T-helper 2 cell treated with Interferon-gamma antibody and Interleukin-4, amounts not matched to agents 5 μg/mL and 100 μg/mL, for 36 hours (primary cell): ENCODE measurements around the gene HECTD4.
"Not testable (repeated sequence)": the region's sequence is repeated elsewhere in the genome, so short reads cannot be mapped to it uniquely, and the experiment has no call there.

Source experiments
- DNase-seq: peaks from one replicate; pipeline ENCODE4 v3.0.0; 2021; ENCODE audit warnings: low spot score
- H3K27ac Mint-ChIP-seq: one replicate; pipeline ENCODE4 v1.8.0; 2021; ENCODE audit warnings: mild to moderate bottlenecking, mixed read lengths
- H3K27me3 Mint-ChIP-seq: one replicate; pipeline ENCODE4 v1.8.0; 2021; ENCODE audit warnings: low read depth, mixed read lengths
- H3K36me3 Mint-ChIP-seq: one replicate; pipeline ENCODE4 v1.8.0; 2021; ENCODE audit warnings: low read depth, mixed read lengths
- H3K4me1 Mint-ChIP-seq: one replicate; pipeline ENCODE4 v1.8.0; 2021; ENCODE audit warnings: low read depth, mixed read lengths
- H3K4me3 Mint-ChIP-seq: one replicate; pipeline ENCODE4 v1.8.0; 2022; ENCODE audit warnings: mild to moderate bottlenecking, moderate library complexity, mixed read lengths
- H3K9me3 Mint-ChIP-seq: one replicate; pipeline ENCODE4 v1.8.0; 2021; ENCODE audit warnings: mixed read lengths

The HECTD4 gene

GRCh38 chr12:112354399-112354798 lies 27.8 kb downstream of the HECTD4 start:
- H3K36me3 Mint-ChIP-seq, result no peaks in the 10 kb centered on the region
- peaks cover 11% of the 10 kb centered on the region for H3K4me1 Mint-ChIP-seq
- DNase-seq, result no peak
- no peak overlapping the region for H3K27ac Mint-ChIP-seq
- H3K4me3 Mint-ChIP-seq, result no peak overlapping the region
- H3K9me3 Mint-ChIP-seq, result no peaks in the 10 kb centered on the region
- no peaks in the 10 kb centered on the region for H3K27me3 Mint-ChIP-seq

- H3K9me3 Mint-ChIP-seq, result no peaks in the 10 kb centered on the region
- no peak for DNase-seq
- no peaks in the 10 kb centered on the region for H3K36me3 Mint-ChIP-seq
- H3K27ac Mint-ChIP-seq, result no peak overlapping the region
- no peak overlapping the region for H3K4me3 Mint-ChIP-seq
- H3K27me3 Mint-ChIP-seq, result no peaks in the 10 kb centered on the region
- peaks cover 11% of the 10 kb centered on the region for H3K4me1 Mint-ChIP-seq
These were observed 28.8 kb downstream of the HECTD4 start for GRCh38 chr12:112353393-112353792.

- Mint-ChIP-seq H3K27ac (no peak overlapping the region), H3K27me3 (no peaks in the 10 kb centered on the region), H3K9me3 (no peaks in the 10 kb centered on the region), H3K4me1 (peaks cover 11% of the 10 kb centered on the region), H3K4me3 (no peak overlapping the region), H3K36me3 (no peaks in the 10 kb centered on the region)
- DNase-seq, result no peak
These were observed 29.3 kb downstream of the HECTD4 start for GRCh38 chr12:112352921-112353320.

GRCh38 chr12:112350593-112351592 lies 31.3 kb downstream of the HECTD4 start:
- Mint-ChIP-seq H3K9me3 (no peaks in the 10 kb centered on the region), H3K27me3 (no peaks in the 10 kb centered on the region), H3K27ac (no peak overlapping the region), H3K36me3 (no peaks in the 10 kb centered on the region), H3K4me1 (peaks cover 14% of the 10 kb centered on the region), H3K4me3 (no peak overlapping the region)
- no peak for DNase-seq

- Mint-ChIP-seq H3K36me3 (no peaks in the 10 kb centered on the region), H3K27ac (no peak overlapping the region), H3K9me3 (no peaks in the 10 kb centered on the region), H3K27me3 (no peaks in the 10 kb centered on the region), H3K4me1 (peaks cover 18% of the 10 kb centered on the region), H3K4me3 (no peak overlapping the region)
- DNase-seq, result no peak
These were observed 32.8 kb downstream of the HECTD4 start for GRCh38 chr12:112349431-112349830.

GRCh38 chr12:112348926-112349325 lies 33.3 kb downstream of the HECTD4 start:
- peaks cover 20% of the 10 kb centered on the region for H3K4me1 Mint-ChIP-seq
- H3K4me3 Mint-ChIP-seq, H3K27me3 Mint-ChIP-seq, H3K27ac Mint-ChIP-seq, H3K9me3 Mint-ChIP-seq, H3K36me3 Mint-ChIP-seq, DNase-seq: not testable (repeated sequence)

GRCh38 chr12:112347581-112347982 lies 34.6 kb downstream of the HECTD4 start:
- no peak for DNase-seq
- H3K27ac Mint-ChIP-seq, result no peak overlapping the region
- H3K36me3 Mint-ChIP-seq, result no peaks in the 10 kb centered on the region
- H3K27me3 Mint-ChIP-seq, result no peaks in the 10 kb centered on the region
- no peak overlapping the region for H3K4me3 Mint-ChIP-seq
- peaks cover 11% of the 10 kb centered on the region for H3K4me1 Mint-ChIP-seq
- no peaks in the 10 kb centered on the region for H3K9me3 Mint-ChIP-seq

- Mint-ChIP-seq H3K27ac (no peak overlapping the region), H3K9me3 (no peaks in the 10 kb centered on the region), H3K36me3 (no peaks in the 10 kb centered on the region), H3K4me1 (peaks cover 11% of the 10 kb centered on the region), H3K27me3 (no peaks in the 10 kb centered on the region), H3K4me3 (no peak overlapping the region)
- no peak for DNase-seq
These were observed 36.0 kb downstream of the HECTD4 start for GRCh38 chr12:112346194-112346593.

GRCh38 chr12:112344220-112344619 lies 38.0 kb downstream of the HECTD4 start:
- no peak for DNase-seq
- Mint-ChIP-seq H3K36me3 (no peaks in the 10 kb centered on the region), H3K4me1 (peaks cover 11% of the 10 kb centered on the region), H3K4me3 (no peak overlapping the region), H3K27ac (no peak overlapping the region), H3K9me3 (no peaks in the 10 kb centered on the region), H3K27me3 (no peaks in the 10 kb centered on the region)

GRCh38 chr12:112342587-112342986 lies 39.6 kb downstream of the HECTD4 start:
- Mint-ChIP-seq H3K36me3 (no peaks in the 10 kb centered on the region), H3K27ac (no peak overlapping the region), H3K4me1 (peaks cover 11% of the 10 kb centered on the region), H3K27me3 (no peaks in the 10 kb centered on the region), H3K9me3 (no peaks in the 10 kb centered on the region), H3K4me3 (no peak overlapping the region)
- no peak for DNase-seq

- Mint-ChIP-seq H3K9me3 (no peaks in the 10 kb centered on the region), H3K36me3 (no peaks in the 10 kb centered on the region), H3K4me1 (peaks cover 10% of the 10 kb centered on the region), H3K27ac (no peak overlapping the region), H3K27me3 (no peaks in the 10 kb centered on the region), H3K4me3 (no peak overlapping the region)
- no peak for DNase-seq
These were observed 41.0 kb downstream of the HECTD4 start for GRCh38 chr12:112341046-112341825.

GRCh38 chr12:112340230-112340629 lies 42.0 kb downstream of the HECTD4 start:
- Mint-ChIP-seq H3K4me3 (no peak overlapping the region), H3K9me3 (no peaks in the 10 kb centered on the region), H3K4me1 (peaks cover 9% of the 10 kb centered on the region), H3K27ac (no peak overlapping the region), H3K36me3 (no peaks in the 10 kb centered on the region), H3K27me3 (no peaks in the 10 kb centered on the region)
- no peak for DNase-seq

- H3K36me3 Mint-ChIP-seq, H3K4me1 Mint-ChIP-seq, H3K9me3 Mint-ChIP-seq, H3K4me3 Mint-ChIP-seq, H3K27me3 Mint-ChIP-seq, DNase-seq, H3K27ac Mint-ChIP-seq: not testable (repeated sequence)
These were observed 47.2 kb downstream of the HECTD4 start for GRCh38 chr12:112334999-112335398.

- no peaks in the 10 kb centered on the region for H3K36me3 Mint-ChIP-seq
- H3K4me3 Mint-ChIP-seq, result no peak overlapping the region
- H3K9me3 Mint-ChIP-seq, result no peaks in the 10 kb centered on the region
- no peaks in the 10 kb centered on the region for H3K4me1 Mint-ChIP-seq
- no peaks in the 10 kb centered on the region for H3K27me3 Mint-ChIP-seq
- DNase-seq, result no peak
- H3K27ac Mint-ChIP-seq, result no peak overlapping the region
These were observed 49.2 kb downstream of the HECTD4 start for GRCh38 chr12:112333019-112333418.
